Keratinocyte (primary cell): ENCODE results near the gene SLC13A1. TPM values are rescaled to one million over a fixed set of nuclear protein-coding genes. Genes with fewer than 3 reads are reported as not detected.

Source experiments
- DNase-seq: peaks from one replicate; pipeline ENCODE4 v3.0.0-alpha.2; 2011; ENCODE audit warnings: low read depth, missing footprints, low spot score
- FAIRE-seq: peaks from 2 replicates; lab custom pipeline; 2011; peaks lifted over from hg19 to GRCh38; lab: Jason Lieb, UNC
- H2AFZ ChIP-seq: 2 replicates; pipeline ENCODE4 v1.6.0; 2012; ENCODE audit warnings: low read length, control low read depth, inconsistent platforms; ENCODE audit not compliant: control insufficient read depth
- H3K27ac ChIP-seq: 2 replicates; pipeline ENCODE4 v1.5.1; 2011; ENCODE audit warnings: low read length; ENCODE audit not compliant: control insufficient read depth, insufficient read depth
- H3K27me3 ChIP-seq: 3 replicates; pipeline ENCODE4 v1.6.0; 2011; ENCODE audit warnings: low read length; ENCODE audit not compliant: control insufficient read depth, insufficient read depth; ENCODE audit errors: extremely low read depth
- H3K36me3 ChIP-seq, 2 experiments: 2 replicates in 1 of 2; 3 replicates in 1 of 2; pipeline ENCODE4 v1.5.1; 2011; ENCODE audit warnings: low read length in 2 of 2, mild to moderate bottlenecking in 1 of 2; ENCODE audit not compliant: control insufficient read depth in 2 of 2, insufficient read depth in 2 of 2; ENCODE audit errors: extremely low read depth in 1 of 2
- H3K4me1 ChIP-seq: 3 replicates; pipeline ENCODE4 v1.5.1; 2011; ENCODE audit warnings: low read length; ENCODE audit not compliant: control insufficient read depth, insufficient read depth; ENCODE audit errors: extremely low read depth
- H3K4me2 ChIP-seq: 3 replicates; pipeline ENCODE4 v1.6.0; 2011; ENCODE audit warnings: low read depth, low read length; ENCODE audit not compliant: control insufficient read depth, insufficient read depth; ENCODE audit errors: extremely low read depth
- H3K4me3 ChIP-seq, 3 experiments: fragments of 200-600 bp in 1 of 3; sonication (generic) in 1 of 3; 2 replicates in 2 of 3; 3 replicates in 1 of 3; pipeline ENCODE4 v1.5.1; 2011 to 2016; ENCODE audit warnings: low read length in 3 of 3, mild to moderate bottlenecking in 3 of 3, control low read depth in 2 of 3, inconsistent platforms in 1 of 3, low read depth in 1 of 3, mixed read lengths in 1 of 3, mixed run types in 1 of 3, moderate library complexity in 1 of 3; ENCODE audit not compliant: control insufficient read depth in 2 of 3, insufficient read depth in 2 of 3; ENCODE audit errors: extremely low read depth in 1 of 3
- H3K79me2 ChIP-seq: 2 replicates; pipeline ENCODE4 v1.6.0; 2012; ENCODE audit warnings: low read length; ENCODE audit not compliant: control insufficient read depth, insufficient read depth
- H3K9ac ChIP-seq: 3 replicates; pipeline ENCODE4 v1.6.0; 2011; ENCODE audit warnings: low read length; ENCODE audit not compliant: control insufficient read depth, insufficient read depth; ENCODE audit errors: extremely low read depth
- H3K9me1 ChIP-seq: 3 replicates; pipeline ENCODE4 v1.6.0; 2011; ENCODE audit warnings: low read length; ENCODE audit not compliant: control insufficient read depth, insufficient read depth; ENCODE audit errors: extremely low read depth
- H3K9me3 ChIP-seq: 2 replicates; pipeline ENCODE4 v1.5.1; 2012; ENCODE audit warnings: low read depth, low read length; ENCODE audit not compliant: control insufficient read depth
- H4K20me1 ChIP-seq: 3 replicates; pipeline ENCODE4 v1.6.0; 2011; ENCODE audit warnings: low read length; ENCODE audit not compliant: control insufficient read depth, insufficient read depth; ENCODE audit errors: extremely low read depth
- EZH2 ChIP-seq: IDR thresholded peaks from one replicate; pipeline ENCODE4 v1.6.1; 2012; ENCODE audit warnings: inconsistent platforms, mild to moderate bottlenecking, low read length, moderate library complexity
- dilution Hi-C: fragments of 300-500 bp; cut with MboI; formaldehyde crosslinking; loops from one replicate; pipeline ENCODE4 v1.7.0; 2020; ENCODE audit warnings: low sequenced_read_pairs; ENCODE audit not compliant: extremely low pct_ligation_motif_present
- polyA plus RNA-seq, 5 experiments: library from polyadenylated mRNA; depleted of rRNA in 3 of 5; stranded (reverse) in 3 of 5; stranded (forward) in 1 of 5; unstranded in 1 of 5; fragments of >200 nt; gene quantifications; 1 replicate in 1 of 5; 2 replicates in 3 of 5; 3 replicates in 1 of 5; pipeline versions ENCODE4 v1.2.1 to v1.2.3, GENCODE V29; 2011 to 2012; ENCODE audit warnings: missing spikeins in 2 of 5, low read depth in 1 of 5, low replicate concordance in 1 of 5
- TF ChIP-seq, protein P1 (sequence below), 3 experiments: IDR thresholded peaks in 1 of 3; conservative IDR thresholded peaks in 1 of 3; optimal IDR thresholded peaks in 1 of 3; 2 replicates in 2 of 3; 3 replicates in 1 of 3; pipeline versions ENCODE3 to v1.5.1; 2011; ENCODE audit warnings: low read length in 3 of 3, mild to moderate bottlenecking in 3 of 3, moderate library complexity in 2 of 3, control low read depth in 1 of 3, inconsistent platforms in 1 of 3; ENCODE audit not compliant: insufficient read depth in 2 of 3; ENCODE audit errors: extremely low read depth in 1 of 3

SLC13A1 gene
- polyA plus RNA-seq, 1 donor (not counting 4 experiments of a cell fraction or from before 2014, with no cell fraction given): not detected

DNA sequence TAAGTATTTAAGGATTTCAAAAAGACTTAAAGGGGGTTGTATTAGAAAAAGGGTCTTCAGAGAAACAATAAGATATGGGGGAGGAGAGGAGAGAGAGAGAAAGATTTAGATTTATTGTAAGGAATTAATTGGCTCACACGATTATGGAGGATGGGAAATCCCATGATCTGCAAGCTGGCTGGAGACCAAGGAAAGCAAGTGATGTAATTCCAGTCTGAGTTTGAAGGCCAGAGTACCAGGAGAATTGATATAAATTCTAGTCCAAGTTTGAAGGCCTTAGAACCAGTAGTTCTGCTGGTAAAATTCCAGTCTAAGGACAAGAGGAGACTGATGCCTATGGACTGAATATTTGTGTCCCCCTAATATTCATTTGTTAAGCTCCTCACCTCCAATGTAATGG is 20.6 kb upstream of the SLC13A1 start:
- no peaks in the 10 kb centered on the region for H3K36me3 ChIP-seq
- no peaks in the 10 kb centered on the region for H3K9me1 ChIP-seq
- no peaks in the 10 kb centered on the region for H3K27me3 ChIP-seq
- no peaks in the 10 kb centered on the region for H3K79me2 ChIP-seq
- TF ChIP-seq, protein P1, sequence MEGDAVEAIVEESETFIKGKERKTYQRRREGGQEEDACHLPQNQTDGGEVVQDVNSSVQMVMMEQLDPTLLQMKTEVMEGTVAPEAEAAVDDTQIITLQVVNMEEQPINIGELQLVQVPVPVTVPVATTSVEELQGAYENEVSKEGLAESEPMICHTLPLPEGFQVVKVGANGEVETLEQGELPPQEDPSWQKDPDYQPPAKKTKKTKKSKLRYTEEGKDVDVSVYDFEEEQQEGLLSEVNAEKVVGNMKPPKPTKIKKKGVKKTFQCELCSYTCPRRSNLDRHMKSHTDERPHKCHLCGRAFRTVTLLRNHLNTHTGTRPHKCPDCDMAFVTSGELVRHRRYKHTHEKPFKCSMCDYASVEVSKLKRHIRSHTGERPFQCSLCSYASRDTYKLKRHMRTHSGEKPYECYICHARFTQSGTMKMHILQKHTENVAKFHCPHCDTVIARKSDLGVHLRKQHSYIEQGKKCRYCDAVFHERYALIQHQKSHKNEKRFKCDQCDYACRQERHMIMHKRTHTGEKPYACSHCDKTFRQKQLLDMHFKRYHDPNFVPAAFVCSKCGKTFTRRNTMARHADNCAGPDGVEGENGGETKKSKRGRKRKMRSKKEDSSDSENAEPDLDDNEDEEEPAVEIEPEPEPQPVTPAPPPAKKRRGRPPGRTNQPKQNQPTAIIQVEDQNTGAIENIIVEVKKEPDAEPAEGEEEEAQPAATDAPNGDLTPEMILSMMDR (optimal IDR thresholded peaks at IDR 0.05 in 1 of 3, IDR thresholded peaks at IDR 0.05 in 1 of 3, conservative IDR thresholded peaks at IDR 0.05 in 1 of 3; ENCODE audit: extremely low read depth in 1 of 3, insufficient read depth in 2 of 3, low read length in 3 of 3): no peak
- TF ChIP-seq EZH2: no peak
- H4K20me1 ChIP-seq: no peaks in the 10 kb centered on the region
- H3K9ac ChIP-seq: no peak overlapping the region
- no peak for DNase-seq
- no peak overlapping the region for H3K4me2 ChIP-seq
- no peak overlapping the region for H2AFZ ChIP-seq
- FAIRE-seq: no peak
- H3K4me3 ChIP-seq: no peak overlapping the region
- no peaks in the 10 kb centered on the region for H3K9me3 ChIP-seq
- dilution Hi-C loops: no loop called here
- H3K27ac ChIP-seq: no peak overlapping the region
- H3K4me1 ChIP-seq: no peaks in the 10 kb centered on the region

DNA sequence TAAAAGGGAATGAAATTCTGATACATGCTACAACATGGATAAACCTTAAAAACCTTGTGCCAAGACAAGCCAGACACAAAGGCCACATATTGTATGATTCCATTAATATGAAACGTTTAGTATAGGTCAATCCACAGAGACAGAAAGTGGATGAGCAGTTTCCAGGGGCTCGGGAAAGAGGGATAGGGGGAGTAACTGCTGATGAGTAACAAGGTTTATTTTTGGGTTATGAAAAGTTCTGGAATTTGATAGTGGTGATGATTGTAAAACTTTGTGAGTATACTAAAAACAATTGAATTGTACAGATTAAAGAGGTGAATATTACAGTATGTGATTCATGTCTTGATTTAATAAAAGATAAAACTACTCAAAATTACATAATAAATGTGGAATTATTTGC is 19.1 kb upstream of the SLC13A1 start:
- Histone ChIP-seq H2AFZ (no peak overlapping the region), H3K27me3 (no peaks in the 10 kb centered on the region), H3K36me3 (no peaks in the 10 kb centered on the region), H3K79me2 (no peaks in the 10 kb centered on the region), H3K27ac (no peak overlapping the region), H3K4me3 (no peak overlapping the region), H3K9me3 (no peaks in the 10 kb centered on the region), H3K4me1 (no peaks in the 10 kb centered on the region), H3K4me2 (no peak overlapping the region), H3K9me1 (no peaks in the 10 kb centered on the region), H4K20me1 (no peaks in the 10 kb centered on the region), H3K9ac (no peak overlapping the region)
- TF ChIP-seq, protein P1 (optimal IDR thresholded peaks at IDR 0.05 in 1 of 3, IDR thresholded peaks at IDR 0.05 in 1 of 3, conservative IDR thresholded peaks at IDR 0.05 in 1 of 3; ENCODE audit: extremely low read depth in 1 of 3, insufficient read depth in 2 of 3, low read length in 3 of 3): no peak
- no peak for TF ChIP-seq EZH2
- DNase-seq (no peak), FAIRE-seq (no peak)
- dilution Hi-C loops: no loop called here
